ENCODE results near the gene JUP.

DNA sequence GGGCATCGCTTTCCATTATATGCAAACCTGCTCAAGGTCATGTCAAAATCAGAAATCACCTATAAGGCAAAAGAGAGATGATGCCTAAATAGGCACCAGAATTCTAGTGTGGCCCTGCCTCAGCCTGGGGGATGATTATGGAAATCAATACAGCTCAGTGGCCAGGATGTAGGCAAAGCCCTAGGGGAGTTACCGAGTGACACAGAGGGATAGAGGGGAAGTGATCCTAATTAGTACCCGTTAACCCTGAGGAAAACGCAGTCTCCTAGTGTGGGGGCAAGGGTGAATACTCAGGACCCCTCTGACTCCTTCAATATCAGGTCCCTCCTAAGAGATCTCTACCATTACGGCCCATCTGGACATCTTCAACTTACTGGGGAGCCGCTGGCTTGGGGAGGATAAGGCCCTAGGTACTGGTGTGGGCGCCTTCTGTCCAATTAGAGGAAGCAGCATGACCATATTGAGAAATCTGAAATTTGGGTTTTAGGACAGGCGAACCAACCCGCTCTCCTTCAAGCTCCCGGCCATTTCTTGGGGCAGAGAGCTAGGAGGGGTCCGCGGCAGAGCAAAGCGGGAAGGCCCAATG is 48.8 kb upstream of the JUP start:
- TF ChIP-seq EZH2 (IDR thresholded peaks at IDR 0.05; ENCODE audit: low read length, unreplicated experiment) (no peak), CTCF (conservative IDR thresholded peaks at IDR 0.05; ENCODE audit: low read depth, low read length) (no peak), EZH2phosphoT487 (IDR thresholded peaks at IDR 0.05; ENCODE audit: borderline replicate concordance, low read length) (no peak)
